Measurements from ENCODE around the gene CCT3. TPM values are rescaled to one million over a fixed set of nuclear protein-coding genes. Genes with fewer than 3 reads are reported as not detected.
A peak's percentile ranks its signal among the peaks of the same experiment; 100 is the strongest.

CCT3 gene
- total RNA-seq, 1 experiment from 2014 or later: 451 TPM

- in situ Hi-C loops (cut with HindIII; ENCODE audit: low pct_unique_long_range_greater_than_20kb, low sequenced_read_pairs): no loop called here
- TF ChIP-seq CTCF (IDR thresholded peaks at IDR 0.05): no peak
- TF ChIP-seq SIN3A (IDR thresholded peaks at IDR 0.05; ENCODE audit: borderline replicate concordance, insufficient read depth, low read depth, low read length): no peak
- TF ChIP-seq TCF7L2 (IDR thresholded peaks at IDR 0.05; ENCODE audit: low read depth, low read length): no peak
- no TSS peak for BruUV-seq (replicated peaks)
- no peak overlapping the region for H3K27ac ChIP-seq (ENCODE audit: low read length)
- ChIA-PET POLR2A (no interaction called here), CTCF (no interaction called here)
- intact Hi-C loops (cut with micrococcal nuclease; ENCODE audit: unreplicated experiment): no loop called here
- H3K4me1 ChIP-seq (ENCODE audit: control insufficient read depth, insufficient read depth, low read length): no peaks in the 10 kb centered on the region
- no peaks in the 10 kb centered on the region for H3K9me3 ChIP-seq (ENCODE audit: control insufficient read depth, insufficient read depth, low read depth, low read length)
- no peak overlapping the region for H3K4me3 ChIP-seq (ENCODE audit: low read depth in 2 of 2, low read length in 2 of 2)
- ATAC-seq (no peak), DNase-seq (ENCODE audit: low read depth, low spot score) (no peak)
- no peaks in the 10 kb centered on the region for H3K27me3 ChIP-seq (ENCODE audit: control insufficient read depth, insufficient read depth, low read length)
- peaks cover 36% of the 10 kb centered on the region for H3K36me3 ChIP-seq (ENCODE audit: control insufficient read depth, insufficient read depth, low read length)
These were observed 30.0 kb downstream of the CCT3 start for GRCh38 chr1:156308078-156308477.

- intact Hi-C loops (cut with micrococcal nuclease; ENCODE audit: unreplicated experiment) (no loop called here), in situ Hi-C loops (cut with HindIII; ENCODE audit: low pct_unique_long_range_greater_than_20kb, low sequenced_read_pairs) (no loop called here)
- Histone ChIP-seq H3K36me3 (ENCODE audit: control insufficient read depth, insufficient read depth, low read length) (peaks cover 11% of the 10 kb centered on the region), H3K27me3 (ENCODE audit: control insufficient read depth, insufficient read depth, low read length) (no peaks in the 10 kb centered on the region), H3K27ac (ENCODE audit: low read length) (no peak overlapping the region), H3K9me3 (ENCODE audit: control insufficient read depth, insufficient read depth, low read depth, low read length) (no peaks in the 10 kb centered on the region), H3K4me3 (ENCODE audit: low read depth in 2 of 2, low read length in 2 of 2) (no peak overlapping the region), H3K4me1 (ENCODE audit: control insufficient read depth, insufficient read depth, low read length) (no peaks in the 10 kb centered on the region)
- POLR2A ChIA-PET: no interaction called here
- no peak for ATAC-seq
- no peak for TF ChIP-seq REST (IDR thresholded peaks at IDR 0.05; ENCODE audit: insufficient read depth in 1 of 2, low read depth in 2 of 2, low read length in 1 of 2)
- 0 out of 2 replicates have a peak, but pooled peaks have one; percentile 19 for TF ChIP-seq POLR2AphosphoS5 (IDR thresholded peaks at IDR 0.05; ENCODE audit: low read depth, low read length)
- no TSS peak for BruUV-seq (replicated peaks)
- CTCF ChIA-PET: interaction anchor here (0.6 kb wide), 1 partner anchor 17 kb away, joined by 4 read pairs; no protein-coding TSS in a partner anchor
- DNase-seq (ENCODE audit: low read depth, low spot score): no peak
These were observed 32.9 kb downstream of the CCT3 start for GRCh38 chr1:156305215-156305614.

- no TSS peak for BruUV-seq (replicated peaks)
- ChIA-PET CTCF (no interaction called here), POLR2A (interaction anchor here (0.6 kb wide), 1 partner anchor 368 kb away, joined by 8 read pairs; no protein-coding TSS in a partner anchor)
- H3K27me3 ChIP-seq (ENCODE audit: control insufficient read depth, insufficient read depth, low read length): no peaks in the 10 kb centered on the region
- no peak for TF ChIP-seq REST (IDR thresholded peaks at IDR 0.05; ENCODE audit: insufficient read depth in 1 of 2, low read depth in 2 of 2, low read length in 1 of 2)
- no peak for TF ChIP-seq POLR2AphosphoS5 (IDR thresholded peaks at IDR 0.05; ENCODE audit: low read depth, low read length)
- no peak for TF ChIP-seq TCF7L2 (IDR thresholded peaks at IDR 0.05; ENCODE audit: low read depth, low read length)
- TF ChIP-seq SIN3A (IDR thresholded peaks at IDR 0.05; ENCODE audit: borderline replicate concordance, insufficient read depth, low read depth, low read length): no peak
- TF ChIP-seq CTCF (IDR thresholded peaks at IDR 0.05): no peak
- in situ Hi-C loops (cut with HindIII; ENCODE audit: low pct_unique_long_range_greater_than_20kb, low sequenced_read_pairs) (no loop called here), intact Hi-C loops (cut with micrococcal nuclease; ENCODE audit: unreplicated experiment) (no loop called here)
- peaks cover 3% of the 10 kb centered on the region; the same call in 1 of the 2 replicates for H3K36me3 ChIP-seq (ENCODE audit: control insufficient read depth, insufficient read depth, low read length)
- no peak overlapping the region for H3K4me3 ChIP-seq (ENCODE audit: low read depth in 2 of 2, low read length in 2 of 2)
- DNase-seq (ENCODE audit: low read depth, low spot score) (no peak), ATAC-seq (no peak)
- no peaks in the 10 kb centered on the region for H3K4me1 ChIP-seq (ENCODE audit: control insufficient read depth, insufficient read depth, low read length)
- H3K27ac ChIP-seq (ENCODE audit: low read length): no peak overlapping the region
- H3K9me3 ChIP-seq (ENCODE audit: control insufficient read depth, insufficient read depth, low read depth, low read length): no peaks in the 10 kb centered on the region
These were observed 34.9 kb downstream of the CCT3 start for GRCh38 chr1:156303241-156303640.

Measured in Panc1 (cell line).